ENCODE measurements around the gene EDN3.

GRCh38 chr20:59253325-59253724 lies 47.1 kb upstream of the EDN3 start:
- TF ChIP-seq CTCF (IDR thresholded peaks at IDR 0.05) = no peak
- no peak for TF ChIP-seq POLR2A (IDR thresholded peaks at IDR 0.05)

All from thyroid gland (tissue), 4 donors.